HG03135 (cell line): ENCODE data around the gene C11orf98.
"Not testable (repeated sequence)": the region's sequence is repeated elsewhere in the genome, so short reads cannot be mapped to it uniquely, and the experiment has no call there.

Experiments used
- ATAC-seq: cut with Tn5 transposase; IDR thresholded peaks from one replicate; pipeline ENCODE4 v1.9.1; 2021; ENCODE audit warnings: mild to moderate bottlenecking, moderate library complexity; ENCODE audit not compliant: unreplicated experiment

The C11orf98 gene

DNA sequence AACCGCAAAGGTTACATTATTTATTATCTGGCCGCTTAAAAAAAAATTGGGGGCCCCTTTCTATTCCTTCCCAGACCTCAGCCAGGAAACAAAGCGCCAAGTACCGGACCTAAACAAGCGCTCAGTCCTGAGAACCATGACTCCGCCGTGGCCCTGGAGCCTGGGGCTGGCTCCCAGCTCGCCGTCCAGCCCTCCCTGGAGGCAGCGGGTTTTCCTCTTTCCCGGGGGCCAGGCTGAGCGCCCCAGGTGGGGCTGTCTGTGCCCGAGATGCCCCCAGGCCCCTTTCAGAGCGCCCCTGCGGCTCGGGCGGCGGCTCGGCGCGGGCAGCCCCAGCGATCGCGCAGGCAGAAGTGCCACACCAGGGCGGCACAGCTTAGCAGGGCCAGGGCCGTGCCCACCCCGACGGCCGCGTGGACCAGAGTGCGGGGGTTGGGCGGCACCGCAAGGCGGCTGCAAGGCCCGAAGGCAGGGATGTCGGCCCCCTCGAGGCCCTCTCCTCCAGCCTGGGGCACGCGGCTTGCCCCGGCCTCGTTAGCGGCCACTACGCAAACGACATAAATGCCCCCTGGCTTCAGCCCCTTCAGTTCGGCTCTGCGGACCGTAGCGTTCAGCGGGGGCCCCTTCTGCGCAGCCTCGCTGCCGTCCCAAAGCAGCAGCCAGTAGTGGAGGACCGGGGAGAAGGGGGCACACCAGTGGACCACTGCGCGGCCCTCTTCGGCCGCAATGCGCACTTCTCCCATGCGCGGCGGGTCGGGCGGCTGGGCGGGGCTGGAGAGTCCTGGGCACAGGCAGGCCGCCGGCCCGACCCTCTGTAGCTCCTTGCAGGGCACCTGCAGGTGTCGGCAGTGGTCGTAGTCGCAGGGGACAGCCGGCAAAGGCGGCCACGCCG lies 22.7 kb upstream of the C11orf98 start:
- ATAC-seq, result no peak

DNA sequence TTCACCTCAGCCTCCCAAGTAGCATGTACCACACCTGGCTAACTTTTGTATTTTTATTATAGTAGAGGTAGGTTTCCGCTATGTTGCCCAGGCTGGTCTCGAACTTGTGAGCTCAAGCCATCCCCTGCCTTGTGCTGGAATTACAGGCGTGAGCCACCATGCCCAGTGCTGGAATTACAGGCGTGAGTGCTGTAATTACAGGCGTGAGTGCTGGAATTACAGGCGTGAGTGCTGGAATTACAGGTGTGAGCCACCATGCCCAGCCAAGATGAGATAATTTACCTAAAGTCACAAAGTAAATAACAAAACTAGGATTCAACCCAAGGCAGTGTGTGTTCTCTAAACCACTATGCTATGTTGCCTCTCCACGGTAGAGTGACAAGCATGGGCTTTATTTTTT lies 17.5 kb upstream of the C11orf98 start:
- ATAC-seq, result no peak

DNA sequence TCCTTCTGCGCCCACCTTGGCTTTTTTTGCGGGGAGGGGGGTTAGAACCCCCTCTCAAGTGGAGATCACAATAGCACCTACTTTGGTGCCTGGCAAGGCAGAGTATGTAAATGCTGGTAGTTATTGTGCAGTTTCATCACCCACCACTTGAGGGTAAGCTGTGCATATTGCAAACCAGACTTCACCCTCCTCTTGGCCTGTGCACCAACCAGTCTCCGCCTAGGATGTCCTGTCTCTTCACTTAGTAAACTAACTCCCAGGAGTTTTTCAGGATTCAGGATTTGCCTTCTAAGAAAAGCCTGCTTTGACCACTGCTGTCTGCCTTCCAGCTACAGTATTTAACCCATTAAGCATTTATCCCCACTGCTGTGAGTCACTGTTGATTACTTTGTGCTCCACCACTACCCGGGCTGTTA lies 15.8 kb upstream of the C11orf98 start:
- peak; percentile 62 for ATAC-seq

DNA sequence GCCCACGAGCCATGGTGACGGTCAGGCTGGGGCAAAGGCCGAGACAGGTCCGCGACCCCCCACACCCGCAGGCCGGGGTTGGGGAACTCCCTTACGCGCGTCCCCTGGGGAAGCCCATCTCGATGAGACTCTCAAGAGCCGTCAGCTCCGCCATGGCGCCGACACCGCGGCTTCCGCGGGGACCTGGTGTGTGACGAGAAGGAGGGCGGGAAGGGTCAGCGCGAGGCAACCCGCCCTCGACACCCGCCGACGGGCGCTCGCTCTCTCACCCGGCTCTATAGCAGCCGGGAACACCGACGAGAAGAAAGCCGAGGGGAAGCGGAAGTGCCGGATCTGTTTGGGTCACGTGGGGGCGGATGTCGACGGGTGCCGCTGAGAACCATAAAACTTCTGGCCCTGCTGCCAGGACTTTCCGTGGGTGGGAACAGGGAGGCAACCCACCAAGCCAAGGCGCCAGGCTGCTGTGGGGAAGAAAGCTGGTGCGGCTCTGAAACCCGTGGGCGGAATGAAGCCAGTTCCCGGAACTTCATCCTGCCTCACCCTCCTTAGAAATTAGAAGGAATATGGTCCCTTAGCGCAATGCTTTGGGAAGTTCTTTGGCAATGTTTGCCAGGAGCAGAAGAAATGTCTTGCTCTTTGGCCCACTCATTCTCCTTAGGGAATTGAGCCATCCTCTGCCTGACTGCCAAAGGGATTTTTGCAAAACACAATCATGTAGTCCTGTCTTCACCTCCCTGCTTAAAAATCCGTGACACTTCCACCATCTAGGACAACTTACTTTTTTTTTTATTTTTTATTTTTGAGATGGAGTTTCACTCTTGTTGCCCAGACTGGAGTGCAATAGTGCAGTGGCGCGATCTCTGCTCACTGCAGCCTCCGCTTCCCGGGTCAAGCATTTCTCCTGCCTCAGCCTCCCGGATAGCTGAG lies 14.0 kb upstream of the C11orf98 start, which contains the start of gene UBXN1:
UBXN1 (minus strand) TSS at position 304 of the 927 bp plus-strand sequence; CDS start at position 154, 150 bp downstream.
- ATAC-seq, result no peak

DNA sequence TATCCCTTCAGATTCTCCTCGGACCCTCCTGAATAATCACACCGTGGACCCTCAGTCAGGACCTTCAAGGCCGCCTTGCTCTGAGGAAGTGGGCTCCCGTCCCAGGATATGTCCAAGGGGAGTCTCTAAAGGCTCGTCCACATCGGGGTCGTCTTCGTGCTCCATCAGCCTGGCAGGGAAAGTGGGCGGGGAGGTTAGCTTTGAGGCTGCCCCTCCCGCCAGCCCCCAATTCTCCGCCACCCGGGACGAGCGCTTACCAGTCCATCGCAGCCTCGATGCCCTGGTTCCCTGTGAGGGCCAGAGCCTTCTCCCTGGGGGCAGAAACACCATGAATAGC lies 13.4 kb upstream of the C11orf98 start:
- no peak for ATAC-seq

DNA sequence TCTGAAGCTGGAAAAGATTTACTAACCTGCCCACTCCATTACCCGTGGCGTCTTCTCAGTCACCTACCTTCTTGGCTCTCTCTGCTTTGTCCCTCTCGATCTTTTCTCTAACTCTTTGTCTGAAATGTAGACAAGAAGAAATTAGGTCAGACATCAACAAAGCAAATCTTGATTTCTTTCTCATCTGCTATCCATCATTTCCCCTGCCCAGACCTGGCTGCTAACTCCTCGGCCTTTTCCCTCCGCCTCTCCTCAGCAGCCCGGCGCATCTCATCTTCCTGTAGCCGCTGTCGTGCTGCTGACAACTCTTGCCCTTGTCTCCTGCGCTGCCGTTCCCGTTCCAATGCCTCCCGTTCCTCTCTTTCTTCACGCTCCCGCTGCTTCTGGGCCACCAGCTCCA lies 12.7 kb upstream of the C11orf98 start:
- ATAC-seq, result no peak

DNA sequence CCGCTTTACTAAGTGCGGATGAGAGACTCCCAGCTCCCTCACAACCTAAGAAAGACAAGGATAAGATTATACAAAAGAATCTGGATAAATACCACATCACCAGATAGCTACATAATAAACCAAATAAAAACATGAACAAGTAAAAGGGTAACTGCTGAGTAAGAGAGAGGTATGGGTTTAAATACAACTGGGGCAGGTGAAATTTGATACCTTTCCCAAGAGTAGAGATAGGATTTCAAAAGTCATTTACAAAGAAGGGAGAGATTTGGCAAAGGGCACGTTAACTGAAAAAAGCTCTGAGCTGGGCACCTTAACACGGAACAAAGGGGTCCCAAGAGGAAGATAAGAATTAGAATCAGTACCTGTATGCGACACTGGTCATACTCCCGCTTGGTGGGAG lies 12.1 kb upstream of the C11orf98 start:
- no peak for ATAC-seq

DNA sequence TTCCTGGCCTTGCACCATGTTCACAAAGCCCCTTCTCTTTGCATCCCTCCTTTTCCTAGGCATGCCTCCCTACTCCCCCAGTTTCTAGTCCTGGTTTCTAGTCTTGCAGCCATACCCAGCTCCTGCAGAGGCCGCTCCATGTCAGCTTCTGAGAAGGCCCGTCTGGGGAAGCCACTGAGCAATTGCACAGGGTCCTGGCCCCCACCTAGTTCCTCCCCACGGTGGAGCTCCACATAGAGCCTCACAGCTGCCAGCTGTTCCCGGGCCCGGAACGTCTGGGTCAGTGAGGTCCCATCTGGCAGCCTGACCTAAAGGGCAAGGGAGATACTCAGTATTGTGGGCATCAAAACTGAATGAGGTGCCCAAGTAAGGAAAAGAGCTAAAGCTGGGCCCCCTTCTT lies 11.7 kb upstream of the C11orf98 start:
- no peak for ATAC-seq

DNA sequence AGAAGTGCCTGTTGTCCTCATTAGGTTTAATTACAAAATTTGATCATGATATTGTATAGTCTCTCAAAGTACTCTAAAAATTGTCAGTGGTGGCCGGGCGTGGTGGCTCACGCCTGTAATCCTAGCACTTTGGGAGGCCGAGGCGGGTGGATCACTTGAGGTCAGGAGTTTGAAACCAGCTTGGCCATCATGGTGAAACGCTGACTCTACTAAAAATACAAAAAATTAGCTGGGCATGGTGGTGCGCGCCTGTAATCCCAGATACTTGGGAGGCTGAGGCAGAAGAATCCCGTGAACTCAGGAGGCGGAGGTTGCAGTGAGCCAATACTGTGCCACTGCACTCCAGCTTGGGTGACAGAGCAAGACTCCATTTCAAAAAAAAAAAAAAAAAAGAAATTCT lies 10.4 kb upstream of the C11orf98 start:
- ATAC-seq, result not testable (repeated sequence)

DNA sequence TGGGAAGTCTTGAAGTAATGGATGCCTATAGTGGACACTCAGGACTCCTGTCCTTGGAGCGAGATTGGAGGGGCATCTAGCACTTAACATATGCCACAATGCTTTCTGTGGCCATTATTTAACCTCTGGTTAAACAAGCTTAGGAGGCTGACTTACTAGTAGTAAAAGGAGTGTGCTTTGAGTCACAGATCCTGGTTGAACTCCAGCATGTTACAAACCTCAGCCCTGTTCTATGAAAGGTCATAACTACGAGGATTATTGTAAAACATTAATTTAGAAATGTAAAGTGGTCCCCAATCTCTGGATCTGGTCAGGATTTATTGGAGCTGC lies 8.2 kb upstream of the C11orf98 start:
- ATAC-seq, result no peak

DNA sequence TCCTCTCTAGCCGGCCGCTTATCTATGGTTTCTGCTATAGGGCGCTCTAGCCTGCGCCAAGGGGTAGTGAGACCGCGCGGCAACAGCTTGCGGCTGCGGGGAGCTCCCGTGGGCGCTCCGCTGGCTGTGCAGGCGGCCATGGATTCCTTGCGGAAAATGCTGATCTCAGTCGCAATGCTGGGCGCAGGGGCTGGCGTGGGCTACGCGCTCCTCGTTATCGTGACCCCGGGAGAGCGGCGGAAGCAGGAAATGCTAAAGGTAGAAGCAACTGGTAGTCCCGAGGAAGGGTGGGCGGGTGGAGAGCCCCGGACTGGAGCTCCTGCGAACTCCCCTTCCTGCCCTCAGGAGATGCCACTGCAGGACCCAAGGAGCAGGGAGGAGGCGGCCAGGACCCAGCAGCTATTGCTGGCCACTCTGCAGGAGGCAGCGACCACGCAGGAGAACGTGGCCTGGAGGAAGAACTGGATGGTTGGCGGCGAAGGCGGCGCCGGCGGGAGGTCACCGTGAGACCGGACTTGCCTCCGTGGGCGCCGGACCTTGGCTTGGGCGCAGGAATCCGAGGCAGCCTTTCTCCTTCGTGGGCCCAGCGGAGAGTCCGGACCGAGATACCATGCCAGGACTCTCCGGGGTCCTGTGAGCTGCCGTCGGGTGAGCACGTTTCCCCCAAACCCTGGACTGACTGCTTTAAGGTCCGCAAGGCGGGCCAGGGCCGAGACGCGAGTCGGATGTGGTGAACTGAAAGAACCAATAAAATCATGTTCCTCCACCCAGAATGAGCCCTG lies 6.8 kb upstream of the C11orf98 start, which contains the start of the genes LBHD1 and UQCC3:
LBHD1 (minus strand) TSS at position 660 of the 782 bp plus-strand sequence. CDS start 2,236 bp downstream, outside the sequence.
UQCC3 (plus strand) TSS at position 66 of the 782 bp plus-strand sequence; CDS start at position 139, 73 bp downstream.
- ATAC-seq, result peak; percentile 58

DNA sequence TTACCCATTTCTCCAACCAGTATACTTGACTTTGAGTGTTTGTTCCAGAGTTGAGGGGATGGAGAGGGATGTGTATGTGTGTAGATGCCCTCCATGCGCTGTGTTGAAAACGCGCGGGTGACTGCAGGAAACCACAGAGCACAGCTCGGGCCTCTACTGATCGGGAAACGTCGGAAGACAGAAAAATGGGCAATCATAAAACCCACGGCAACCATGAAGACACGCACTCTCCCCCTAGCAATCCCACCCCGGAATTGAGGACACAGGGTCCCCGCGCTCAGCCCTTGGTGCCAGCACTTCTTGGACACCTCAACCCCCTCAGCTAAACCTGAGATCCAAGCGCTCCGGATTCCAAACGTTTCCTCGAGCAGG lies 6.2 kb upstream of the C11orf98 start:
- peak; percentile 8 for ATAC-seq

DNA sequence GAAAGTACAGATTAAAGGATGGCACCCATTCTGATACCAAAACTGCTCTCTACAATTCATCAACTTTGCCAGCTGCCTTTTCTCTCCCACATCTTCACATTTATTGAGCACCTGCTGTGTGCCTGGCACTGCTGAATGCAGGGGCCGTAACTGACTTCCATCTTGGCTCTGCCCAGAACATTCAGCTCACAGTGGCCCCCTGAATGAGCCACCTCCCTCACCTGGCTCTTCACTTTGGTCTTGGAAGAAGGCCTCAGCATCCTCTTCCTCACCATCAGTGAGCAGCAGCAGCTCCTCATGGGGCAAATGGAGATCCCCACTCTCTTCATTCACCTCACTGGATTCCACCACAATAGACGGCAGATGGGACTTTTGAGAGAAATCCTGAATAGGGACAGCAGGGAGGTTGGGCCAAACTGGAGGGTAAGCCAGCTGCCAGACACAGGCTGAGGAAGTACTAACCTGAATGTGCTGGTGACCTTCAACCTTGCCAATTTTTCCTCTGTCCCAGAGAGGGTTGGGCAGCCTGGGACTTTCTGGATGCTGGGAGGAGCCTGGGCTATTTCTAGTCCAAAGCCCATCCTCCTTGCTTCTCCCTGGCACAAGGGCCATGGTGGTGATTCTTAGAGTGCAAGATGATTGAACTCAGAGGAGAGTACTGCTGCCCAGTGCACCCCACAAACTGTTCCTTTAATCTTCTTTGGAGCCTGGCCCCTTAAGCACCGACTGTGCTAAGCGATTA lies 4.6 kb upstream of the C11orf98 start:
- no peak for ATAC-seq

DNA sequence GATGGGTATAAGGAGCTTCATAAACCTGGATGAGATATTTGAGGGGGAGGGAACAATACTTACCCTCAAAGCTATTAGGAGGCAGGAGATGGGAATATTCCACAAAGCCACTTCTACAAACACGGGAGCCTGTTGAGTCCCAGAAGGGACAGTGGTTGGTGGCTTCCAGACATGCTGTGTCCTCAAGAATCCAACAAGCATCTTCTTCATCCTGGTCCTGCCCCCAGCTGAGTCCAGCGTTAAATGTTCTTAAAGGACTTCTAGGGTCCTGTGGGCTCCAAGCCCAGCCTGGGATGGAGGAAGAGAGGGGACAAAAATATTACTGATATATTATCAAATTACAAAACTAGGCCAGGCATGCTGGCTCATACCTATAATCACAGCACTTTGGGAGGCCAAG lies 2.5 kb upstream of the C11orf98 start:
- no peak for ATAC-seq

DNA sequence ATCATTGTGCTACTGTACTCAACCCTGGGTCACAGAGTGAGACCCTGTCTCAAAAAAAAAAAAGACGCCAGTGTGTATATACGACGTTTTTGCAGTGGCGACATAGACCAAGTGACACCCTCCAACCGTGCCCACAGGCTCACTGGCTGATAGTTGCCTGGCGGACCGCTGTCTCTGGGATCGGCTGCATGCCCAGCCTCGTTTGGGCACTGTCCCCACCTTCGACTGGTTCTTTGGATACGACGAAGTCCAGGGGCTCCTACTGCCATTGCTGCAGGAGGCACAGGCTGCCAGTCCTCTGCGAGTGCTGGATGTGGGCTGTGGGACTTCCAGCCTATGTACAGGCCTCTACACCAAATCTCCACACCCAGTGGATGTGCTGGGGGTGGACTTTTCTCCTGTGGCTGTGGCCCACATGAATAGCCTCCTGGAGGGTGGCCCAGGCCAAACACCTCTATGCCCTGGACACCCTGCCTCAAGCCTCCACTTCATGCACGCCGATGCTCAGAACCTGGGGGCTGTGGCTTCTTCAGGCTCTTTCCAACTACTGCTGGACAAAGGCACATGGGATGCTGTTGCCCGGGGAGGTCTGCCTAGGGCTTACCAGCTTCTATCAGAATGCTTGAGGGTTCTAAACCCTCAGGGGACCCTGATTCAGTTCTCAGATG lies 1.4 kb upstream of the C11orf98 start:
- ATAC-seq, result no peak

DNA sequence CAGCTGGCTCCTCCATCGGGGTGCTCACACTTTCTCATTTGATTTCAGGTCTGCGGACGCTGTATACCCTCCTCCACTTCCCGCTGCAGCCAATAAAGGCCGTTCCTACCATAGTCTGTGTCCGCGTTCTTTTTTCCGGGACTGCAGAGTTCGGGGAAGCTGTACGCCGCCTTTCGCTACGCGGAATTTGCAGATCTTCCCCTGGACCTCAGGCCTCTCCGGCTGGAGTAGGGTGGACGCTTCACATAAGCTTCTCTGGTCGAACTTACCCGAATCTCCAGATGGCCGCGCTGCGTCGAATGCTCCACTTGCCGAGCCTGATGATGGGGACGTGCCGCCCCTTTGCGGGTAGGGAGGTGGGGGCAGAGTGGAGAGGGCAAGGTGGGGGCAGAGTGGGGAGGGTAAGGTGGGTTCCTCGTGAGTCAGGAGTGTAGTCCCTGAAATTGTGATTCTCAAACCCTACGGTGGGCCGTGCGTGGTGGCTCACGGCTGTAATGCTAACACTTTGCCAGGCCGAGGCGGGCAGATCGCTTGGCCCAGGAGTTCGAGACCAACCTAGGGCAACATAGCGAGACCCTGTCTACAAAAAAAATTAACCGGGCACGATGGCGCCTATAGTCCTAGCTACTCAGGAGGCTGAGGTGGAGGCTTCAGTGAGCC lies 719 bp upstream of the C11orf98 start:
- peak; percentile 3 for ATAC-seq

DNA sequence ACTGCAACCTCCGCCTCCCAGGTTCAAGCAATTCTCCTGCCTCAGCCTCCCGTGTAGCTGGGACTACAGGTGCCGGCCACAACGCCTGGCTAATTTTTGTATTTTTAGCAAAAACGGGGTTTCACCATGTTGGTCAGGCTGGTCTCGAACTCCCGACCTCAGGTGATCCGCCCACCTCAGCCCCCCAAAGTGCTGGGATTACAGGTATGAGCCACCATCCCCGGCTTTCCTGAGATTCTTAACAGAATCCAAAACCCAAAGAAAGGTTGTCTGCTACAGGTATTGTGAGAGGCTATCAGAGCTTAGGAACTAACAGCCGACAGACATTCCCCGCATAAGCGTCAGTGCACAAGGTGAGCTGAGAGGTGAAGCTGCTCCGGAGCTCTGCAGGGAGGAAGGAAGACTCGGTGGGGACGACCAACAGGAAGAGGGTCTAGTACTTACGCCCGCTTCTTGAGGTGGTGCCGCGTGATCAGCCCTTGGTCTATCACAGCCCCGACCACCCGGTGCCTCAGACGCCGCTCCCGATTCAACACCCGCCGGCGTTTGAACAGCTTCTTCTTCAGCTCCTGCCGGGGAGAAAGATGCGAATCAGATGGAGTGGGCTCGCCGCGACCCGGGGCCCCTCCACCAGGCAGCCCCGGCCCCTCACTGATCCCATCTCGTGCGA lies 470 bp downstream of the C11orf98 start:
- ATAC-seq, result peak; percentile 39

DNA sequence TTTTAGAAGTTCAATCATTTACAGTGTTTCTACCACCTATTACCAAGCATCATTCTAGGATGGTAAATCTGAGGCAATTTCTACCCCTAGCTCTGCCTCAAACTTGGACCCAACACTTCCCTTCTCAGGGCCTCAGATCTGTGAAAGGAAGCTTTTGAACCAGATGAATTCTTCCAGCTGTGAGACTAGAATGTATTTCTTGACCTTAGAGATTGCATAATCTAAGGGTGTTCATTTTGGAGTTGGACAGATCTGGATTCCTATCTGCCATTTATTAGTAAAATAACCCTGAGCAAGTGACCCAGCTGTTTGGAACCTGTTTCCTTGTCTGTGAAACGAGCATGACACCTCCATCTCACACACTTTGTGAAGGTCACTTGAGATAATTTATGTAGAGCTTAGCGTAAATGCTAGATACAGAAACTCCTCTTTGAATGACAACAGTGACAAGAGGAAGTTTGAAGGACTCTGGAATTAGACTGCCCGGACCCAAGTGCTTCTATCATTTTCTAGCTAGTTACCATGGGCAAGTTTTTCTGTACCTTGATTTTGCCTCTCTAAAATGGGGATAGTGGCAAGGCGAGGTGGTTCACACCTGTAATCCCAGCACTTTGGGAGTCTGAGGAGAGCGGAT lies 8.1 kb downstream of the C11orf98 start:
- ATAC-seq, result no peak
